Measurements from ENCODE around the gene STARD13.

STARD13 gene

DNA sequence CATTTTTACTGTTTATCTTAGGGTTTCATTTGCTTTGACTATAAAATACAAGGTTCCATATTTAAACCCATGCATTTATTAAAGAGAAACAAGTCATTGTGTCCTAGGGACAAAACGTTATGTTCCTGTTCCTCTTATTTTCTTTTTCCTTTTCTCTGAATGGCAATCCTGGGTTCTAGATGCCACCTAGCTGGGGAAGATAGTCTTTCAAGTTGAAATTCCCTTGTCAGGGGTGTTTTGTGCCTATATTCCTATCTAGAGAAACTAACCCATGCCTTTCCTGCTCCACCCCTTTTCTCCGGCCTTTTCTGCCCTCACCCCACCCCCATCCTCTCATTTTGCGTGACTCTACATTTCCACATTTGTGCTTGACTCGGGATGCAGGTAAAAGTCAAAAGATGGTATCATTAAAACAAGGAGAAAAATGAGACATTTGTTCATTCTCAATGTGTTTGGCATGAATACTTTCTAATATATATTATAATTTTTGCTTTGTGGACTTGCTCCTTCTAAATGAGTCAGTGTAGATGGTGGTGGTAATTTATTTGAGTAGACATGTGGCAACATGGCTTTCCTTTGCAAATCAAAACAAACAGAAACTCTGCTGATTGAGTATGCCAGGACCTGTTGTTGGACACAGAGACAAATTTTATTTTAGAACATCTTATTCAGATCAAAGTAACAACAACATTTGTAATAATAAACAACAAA, 26.8 kb upstream of the STARD13 start:
- Histone ChIP-seq H3K4me3 (ENCODE audit: low read depth, low read length) (no peak overlapping the region), H3K27me3 (replicated peaks) (no peaks in the 10 kb centered on the region), H3K27ac (no peak overlapping the region), H3K36me3 (replicated peaks) (no peaks in the 10 kb centered on the region)
- TF ChIP-seq, protein P1, sequence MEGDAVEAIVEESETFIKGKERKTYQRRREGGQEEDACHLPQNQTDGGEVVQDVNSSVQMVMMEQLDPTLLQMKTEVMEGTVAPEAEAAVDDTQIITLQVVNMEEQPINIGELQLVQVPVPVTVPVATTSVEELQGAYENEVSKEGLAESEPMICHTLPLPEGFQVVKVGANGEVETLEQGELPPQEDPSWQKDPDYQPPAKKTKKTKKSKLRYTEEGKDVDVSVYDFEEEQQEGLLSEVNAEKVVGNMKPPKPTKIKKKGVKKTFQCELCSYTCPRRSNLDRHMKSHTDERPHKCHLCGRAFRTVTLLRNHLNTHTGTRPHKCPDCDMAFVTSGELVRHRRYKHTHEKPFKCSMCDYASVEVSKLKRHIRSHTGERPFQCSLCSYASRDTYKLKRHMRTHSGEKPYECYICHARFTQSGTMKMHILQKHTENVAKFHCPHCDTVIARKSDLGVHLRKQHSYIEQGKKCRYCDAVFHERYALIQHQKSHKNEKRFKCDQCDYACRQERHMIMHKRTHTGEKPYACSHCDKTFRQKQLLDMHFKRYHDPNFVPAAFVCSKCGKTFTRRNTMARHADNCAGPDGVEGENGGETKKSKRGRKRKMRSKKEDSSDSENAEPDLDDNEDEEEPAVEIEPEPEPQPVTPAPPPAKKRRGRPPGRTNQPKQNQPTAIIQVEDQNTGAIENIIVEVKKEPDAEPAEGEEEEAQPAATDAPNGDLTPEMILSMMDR (IDR thresholded peaks at IDR 0.05; ENCODE audit: low read depth, low read length, missing control alignments): peak; percentile 39
- peak; percentile 4 for DNase-seq
- in situ Hi-C loops (cut with HindIII; ENCODE audit: low pct_ligation_motif_present, low sequenced_read_pairs): no loop called here

DNA sequence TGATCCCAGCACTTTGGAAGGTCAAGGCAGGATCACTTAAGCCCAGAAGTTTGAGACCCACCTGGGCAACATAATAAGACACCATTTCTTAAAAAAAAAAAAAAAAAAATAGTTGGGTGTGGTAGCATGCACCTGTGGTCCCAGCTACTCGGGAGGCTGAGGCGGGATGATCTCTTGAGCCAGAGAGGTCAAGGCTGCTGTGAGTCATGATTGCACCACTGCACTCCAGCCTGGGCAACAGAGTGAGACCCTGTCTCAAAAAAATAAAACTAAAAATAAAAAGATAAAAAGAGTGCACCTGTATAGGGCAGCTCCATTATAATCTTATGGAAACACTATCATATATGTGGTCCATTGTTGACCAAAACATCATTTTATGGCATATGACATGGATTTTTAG, 25.5 kb upstream of the STARD13 start:
- Histone ChIP-seq H3K36me3 (replicated peaks) (no peaks in the 10 kb centered on the region), H3K27me3 (replicated peaks) (no peaks in the 10 kb centered on the region), H3K4me3 (ENCODE audit: low read depth, low read length) (no peak overlapping the region), H3K27ac (no peak overlapping the region)
- DNase-seq: no peak
- in situ Hi-C loops (cut with HindIII; ENCODE audit: low pct_ligation_motif_present, low sequenced_read_pairs): no loop called here
- TF ChIP-seq, protein P1 (IDR thresholded peaks at IDR 0.05; ENCODE audit: low read depth, low read length, missing control alignments): no peak

- no peaks in the 10 kb centered on the region for H3K27me3 ChIP-seq (replicated peaks)
- H3K27ac ChIP-seq: no peak overlapping the region
- in situ Hi-C loops (cut with HindIII; ENCODE audit: low pct_ligation_motif_present, low sequenced_read_pairs): no loop called here
- no peak for DNase-seq
- no peak overlapping the region for H3K4me3 ChIP-seq (ENCODE audit: low read depth, low read length)
- TF ChIP-seq, protein P1 (IDR thresholded peaks at IDR 0.05; ENCODE audit: low read depth, low read length, missing control alignments): no peak
- H3K36me3 ChIP-seq (replicated peaks): no peaks in the 10 kb centered on the region
These were observed 24.9 kb upstream of the STARD13 start for GRCh38 chr13:33310245-33311038.

- Histone ChIP-seq H3K4me3 (ENCODE audit: low read depth, low read length) (no peak overlapping the region), H3K27me3 (replicated peaks) (no peaks in the 10 kb centered on the region), H3K27ac (no peak overlapping the region), H3K36me3 (replicated peaks) (no peaks in the 10 kb centered on the region)
- no peak for DNase-seq
- TF ChIP-seq, protein P1 (IDR thresholded peaks at IDR 0.05; ENCODE audit: low read depth, low read length, missing control alignments): no peak
- in situ Hi-C loops (cut with HindIII; ENCODE audit: low pct_ligation_motif_present, low sequenced_read_pairs): no loop called here
These were observed 23.3 kb upstream of the STARD13 start for GRCh38 chr13:33308863-33309262.

DNA sequence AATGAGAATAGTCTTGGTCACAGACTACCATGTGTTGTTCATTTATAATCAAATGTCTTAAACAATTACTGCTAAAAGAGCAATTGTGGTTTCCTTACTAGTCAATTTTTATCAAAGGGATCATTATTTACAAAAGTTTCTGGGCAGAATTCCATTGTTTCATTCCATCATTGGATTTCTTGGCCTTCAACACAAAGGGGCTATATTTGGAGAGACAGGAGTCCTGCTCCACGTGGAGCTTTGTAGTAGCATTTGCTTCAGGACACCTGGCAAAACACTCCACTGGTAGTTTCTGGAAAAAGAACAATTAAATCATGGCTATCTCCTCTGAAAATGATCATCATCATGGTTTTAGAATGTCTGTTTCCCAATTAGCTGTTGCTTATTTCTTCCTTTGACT, 22.3 kb upstream of the STARD13 start:
- TF ChIP-seq, protein P1 (IDR thresholded peaks at IDR 0.05; ENCODE audit: low read depth, low read length, missing control alignments): no peak
- DNase-seq: no peak
- no peaks in the 10 kb centered on the region for H3K36me3 ChIP-seq (replicated peaks)
- no peak overlapping the region for H3K27ac ChIP-seq
- H3K4me3 ChIP-seq (ENCODE audit: low read depth, low read length): no peak overlapping the region
- H3K27me3 ChIP-seq (replicated peaks): no peaks in the 10 kb centered on the region
- in situ Hi-C loops (cut with HindIII; ENCODE audit: low pct_ligation_motif_present, low sequenced_read_pairs): no loop called here
